ENCODE measurements around the gene SLX9. TPM values are rescaled to one million over a fixed set of nuclear protein-coding genes. Genes with fewer than 3 reads are reported as not detected.

The SLX9 gene
- total RNA-seq, 1 donor from 2014 or later: 30.4 TPM

DNA sequence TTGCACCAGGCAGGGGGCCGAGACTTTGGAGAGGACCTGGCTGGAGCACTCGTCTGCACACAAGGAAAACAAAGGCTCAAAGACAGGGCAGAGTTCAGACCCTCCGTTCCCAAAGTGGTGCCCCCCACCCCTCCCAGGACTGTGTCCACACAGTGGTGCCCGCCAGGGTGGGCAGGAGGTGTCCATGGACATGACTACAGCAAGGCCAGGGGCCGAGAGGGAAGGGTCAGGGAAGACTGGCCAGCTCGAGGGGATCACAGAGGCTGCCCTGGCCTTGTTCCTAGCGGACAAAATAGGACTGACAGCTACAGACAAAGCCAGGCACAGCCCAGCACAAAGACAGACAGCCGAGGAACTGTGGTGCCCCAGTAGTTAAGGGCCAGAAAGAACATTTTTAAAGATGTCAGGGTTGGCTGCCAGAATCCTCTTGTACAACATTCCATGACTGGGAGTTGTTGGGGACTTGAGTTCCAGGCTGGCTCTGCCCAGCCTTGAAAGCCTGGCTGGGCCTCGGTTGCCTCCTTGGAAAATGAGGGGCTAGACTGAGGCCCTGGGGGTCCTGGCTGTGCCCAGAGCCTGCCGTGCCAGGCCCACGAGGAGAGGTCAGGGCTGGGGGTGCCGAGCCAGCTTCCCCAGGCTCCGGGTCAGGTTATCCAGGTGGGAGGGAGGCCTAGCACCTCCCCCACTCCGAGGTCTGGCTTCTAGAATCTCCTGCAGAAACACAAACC lies 63.7 kb downstream of the SLX9 start:
- Mint-ChIP-seq H3K27me3 (ENCODE audit: unreplicated experiment) (no peaks in the 10 kb centered on the region), H3K9me3 (ENCODE audit: unreplicated experiment) (peaks cover 15% of the 10 kb centered on the region), H3K4me3 (ENCODE audit: unreplicated experiment) (no peak overlapping the region), H3K27ac (ENCODE audit: unreplicated experiment) (no peak overlapping the region), H3K36me3 (ENCODE audit: unreplicated experiment) (no peaks in the 10 kb centered on the region), H3K4me1 (ENCODE audit: unreplicated experiment) (peaks cover 8% of the 10 kb centered on the region)
- DNase-seq (ENCODE audit: extremely low spot score, unreplicated experiment): no peak
- TF ChIP-seq, protein P1, sequence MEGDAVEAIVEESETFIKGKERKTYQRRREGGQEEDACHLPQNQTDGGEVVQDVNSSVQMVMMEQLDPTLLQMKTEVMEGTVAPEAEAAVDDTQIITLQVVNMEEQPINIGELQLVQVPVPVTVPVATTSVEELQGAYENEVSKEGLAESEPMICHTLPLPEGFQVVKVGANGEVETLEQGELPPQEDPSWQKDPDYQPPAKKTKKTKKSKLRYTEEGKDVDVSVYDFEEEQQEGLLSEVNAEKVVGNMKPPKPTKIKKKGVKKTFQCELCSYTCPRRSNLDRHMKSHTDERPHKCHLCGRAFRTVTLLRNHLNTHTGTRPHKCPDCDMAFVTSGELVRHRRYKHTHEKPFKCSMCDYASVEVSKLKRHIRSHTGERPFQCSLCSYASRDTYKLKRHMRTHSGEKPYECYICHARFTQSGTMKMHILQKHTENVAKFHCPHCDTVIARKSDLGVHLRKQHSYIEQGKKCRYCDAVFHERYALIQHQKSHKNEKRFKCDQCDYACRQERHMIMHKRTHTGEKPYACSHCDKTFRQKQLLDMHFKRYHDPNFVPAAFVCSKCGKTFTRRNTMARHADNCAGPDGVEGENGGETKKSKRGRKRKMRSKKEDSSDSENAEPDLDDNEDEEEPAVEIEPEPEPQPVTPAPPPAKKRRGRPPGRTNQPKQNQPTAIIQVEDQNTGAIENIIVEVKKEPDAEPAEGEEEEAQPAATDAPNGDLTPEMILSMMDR (IDR thresholded peaks at IDR 0.05): no peak

DNA sequence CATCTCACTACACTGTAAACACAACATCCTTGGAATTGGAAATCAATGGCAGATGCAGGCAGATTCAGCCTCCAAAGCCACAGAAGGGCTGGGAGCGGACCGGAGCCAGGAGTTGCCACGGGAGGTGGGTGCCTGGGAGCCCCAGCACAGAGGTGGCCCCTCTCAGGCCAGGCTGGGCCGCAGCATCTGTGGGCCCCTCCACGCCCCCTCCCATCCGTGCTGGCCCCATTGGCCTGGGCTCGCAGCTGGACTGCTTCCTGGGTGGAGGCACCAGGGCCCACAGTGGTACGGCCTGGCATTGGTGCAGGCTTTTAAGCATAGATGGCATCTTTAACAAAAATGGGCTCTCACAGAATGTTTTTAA lies 64.2 kb downstream of the SLX9 start:
- H3K9me3 Mint-ChIP-seq (ENCODE audit: unreplicated experiment): peaks cover 21% of the 10 kb centered on the region
- no peak overlapping the region for H3K4me3 Mint-ChIP-seq (ENCODE audit: unreplicated experiment)
- no peak overlapping the region for H3K27ac Mint-ChIP-seq (ENCODE audit: unreplicated experiment)
- no peak for DNase-seq (ENCODE audit: extremely low spot score, unreplicated experiment)
- peaks cover 11% of the 10 kb centered on the region for H3K4me1 Mint-ChIP-seq (ENCODE audit: unreplicated experiment)
- no peaks in the 10 kb centered on the region for H3K36me3 Mint-ChIP-seq (ENCODE audit: unreplicated experiment)
- TF ChIP-seq, protein P1 (IDR thresholded peaks at IDR 0.05): no peak
- no peaks in the 10 kb centered on the region for H3K27me3 Mint-ChIP-seq (ENCODE audit: unreplicated experiment)

DNA sequence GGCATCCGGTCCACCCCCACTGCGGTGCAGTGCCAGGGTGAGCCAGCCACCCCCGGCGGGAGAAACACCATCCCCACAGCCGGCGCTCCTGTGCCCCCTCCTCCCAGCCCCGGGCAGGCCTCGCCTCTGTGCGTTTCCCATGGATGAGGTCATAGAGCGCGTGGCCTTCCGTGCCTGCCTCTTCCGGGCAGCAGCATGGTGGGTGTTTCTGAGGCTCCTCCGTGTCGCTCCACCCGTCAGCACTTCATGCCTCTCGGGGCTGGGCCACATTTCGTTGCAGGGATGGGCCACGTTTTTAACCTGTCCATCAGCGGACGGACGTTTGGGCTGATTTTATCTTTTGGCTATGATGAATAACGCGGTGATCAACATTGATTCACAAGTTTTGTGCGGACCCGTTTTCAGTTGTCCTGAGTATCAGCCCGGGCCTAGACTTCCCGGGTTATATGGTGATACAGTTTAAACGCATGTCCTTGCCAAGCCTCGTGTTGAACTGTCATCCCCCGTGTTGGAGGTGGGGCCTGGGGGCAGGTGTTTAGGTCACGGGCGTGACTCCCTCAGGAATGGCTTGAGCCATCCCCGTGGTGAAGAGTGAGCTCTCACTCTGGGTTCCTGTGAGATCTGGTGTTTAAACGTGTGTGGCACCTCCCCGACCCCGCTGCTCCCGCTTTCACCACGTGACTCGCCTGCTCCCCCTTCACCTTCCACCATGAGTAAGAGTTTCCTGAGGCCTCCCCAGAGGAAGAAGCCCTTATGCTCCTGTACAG lies 64.8 kb downstream of the SLX9 start:
- no peaks in the 10 kb centered on the region for H3K27me3 Mint-ChIP-seq (ENCODE audit: unreplicated experiment)
- TF ChIP-seq, protein P1 (IDR thresholded peaks at IDR 0.05): no peak
- no peak overlapping the region for H3K4me3 Mint-ChIP-seq (ENCODE audit: unreplicated experiment)
- H3K4me1 Mint-ChIP-seq (ENCODE audit: unreplicated experiment): peaks cover 11% of the 10 kb centered on the region
- H3K9me3 Mint-ChIP-seq (ENCODE audit: unreplicated experiment): peaks cover 24% of the 10 kb centered on the region
- H3K27ac Mint-ChIP-seq (ENCODE audit: unreplicated experiment): no peak overlapping the region
- H3K36me3 Mint-ChIP-seq (ENCODE audit: unreplicated experiment): no peaks in the 10 kb centered on the region
- no peak for DNase-seq (ENCODE audit: extremely low spot score, unreplicated experiment)

DNA sequence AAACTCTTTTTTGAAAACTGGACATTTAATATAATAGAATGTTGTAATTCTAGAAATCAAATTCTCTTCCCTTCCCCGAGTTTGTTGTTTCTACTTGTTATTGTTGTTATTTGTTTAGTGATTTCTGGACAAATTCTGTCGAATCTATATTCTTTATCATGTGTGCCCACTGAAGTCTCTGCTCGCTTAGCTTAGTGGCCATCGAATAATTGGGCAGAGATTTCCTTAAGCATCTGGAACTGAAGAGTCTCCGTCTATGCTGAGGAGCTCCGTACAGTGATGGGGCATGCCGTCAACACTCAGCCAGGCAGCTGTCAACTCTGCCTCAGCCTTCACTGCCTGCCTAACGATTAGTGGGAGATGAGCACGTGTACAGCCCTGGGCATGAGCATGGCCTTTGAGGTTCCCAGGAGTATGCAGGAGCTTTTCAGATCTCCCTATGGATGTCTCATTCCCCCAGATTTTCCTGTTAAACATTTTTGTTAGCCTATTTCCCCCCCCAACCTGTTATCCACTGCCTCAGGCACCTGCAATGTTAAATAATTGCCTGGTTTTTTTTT lies 66.8 kb downstream of the SLX9 start:
- no peak overlapping the region for H3K4me3 Mint-ChIP-seq (ENCODE audit: unreplicated experiment)
- no peak for DNase-seq (ENCODE audit: extremely low spot score, unreplicated experiment)
- H3K27me3 Mint-ChIP-seq (ENCODE audit: unreplicated experiment): no peaks in the 10 kb centered on the region
- TF ChIP-seq, protein P1 (IDR thresholded peaks at IDR 0.05): no peak
- H3K4me1 Mint-ChIP-seq (ENCODE audit: unreplicated experiment): peaks cover 22% of the 10 kb centered on the region
- no peaks in the 10 kb centered on the region for H3K36me3 Mint-ChIP-seq (ENCODE audit: unreplicated experiment)
- H3K27ac Mint-ChIP-seq (ENCODE audit: unreplicated experiment): no peak overlapping the region
- H3K9me3 Mint-ChIP-seq (ENCODE audit: unreplicated experiment): peaks cover 24% of the 10 kb centered on the region

DNA sequence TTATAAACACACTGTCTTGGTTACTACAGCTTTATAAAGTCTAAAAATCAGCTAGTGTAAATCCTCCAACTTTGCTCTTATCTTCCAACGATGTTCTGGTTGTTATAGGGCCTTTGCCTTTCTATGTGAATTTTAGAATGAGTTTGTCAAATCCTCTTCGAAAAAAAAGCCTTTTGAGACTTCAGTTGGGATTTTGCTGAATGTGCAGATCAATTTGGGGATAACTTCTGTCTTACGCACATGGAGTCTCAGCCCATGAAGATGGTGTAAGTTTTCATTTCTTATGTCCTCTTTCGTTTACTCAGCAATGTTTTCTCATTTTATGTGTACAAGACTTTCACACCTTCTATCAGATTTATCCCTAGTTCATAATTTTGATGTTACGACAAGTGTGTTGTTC lies 69.8 kb downstream of the SLX9 start:
- Mint-ChIP-seq H3K36me3 (ENCODE audit: unreplicated experiment) (no peaks in the 10 kb centered on the region), H3K27ac (ENCODE audit: unreplicated experiment) (no peak overlapping the region), H3K4me1 (ENCODE audit: unreplicated experiment) (peaks cover 36% of the 10 kb centered on the region), H3K27me3 (ENCODE audit: unreplicated experiment) (no peaks in the 10 kb centered on the region), H3K4me3 (ENCODE audit: unreplicated experiment) (no peak overlapping the region), H3K9me3 (ENCODE audit: unreplicated experiment) (peaks cover 24% of the 10 kb centered on the region)
- no peak for DNase-seq (ENCODE audit: extremely low spot score, unreplicated experiment)
- TF ChIP-seq, protein P1 (IDR thresholded peaks at IDR 0.05): no peak
